Neural cell (in vitro differentiated cells): ENCODE data around the gene CHL1.

Experiments used
- EP300 ChIP-seq: fragments of 450-650 bp; conservative IDR thresholded peaks from 2 replicates; pipeline ENCODE4 v1.6.1; 2014; ENCODE audit warnings: antibody characterized with exemption, mild to moderate bottlenecking, moderate library complexity; ENCODE audit not compliant: poor library complexity, severe bottlenecking
- MXI1 ChIP-seq: fragments of 450-650 bp; conservative IDR thresholded peaks from 2 replicates; pipeline ENCODE4 v1.6.1; 2014; ENCODE audit warnings: antibody characterized with exemption, mild to moderate bottlenecking; ENCODE audit not compliant: poor library complexity, severe bottlenecking
- POLR2AphosphoS5 ChIP-seq: IDR thresholded peaks from 2 replicates; pipeline ENCODE4 v1.6.1; 2012
- RAD21 ChIP-seq: fragments of 450-650 bp; conservative IDR thresholded peaks from 2 replicates; pipeline ENCODE4 v1.6.1; 2014; ENCODE audit warnings: antibody characterized with exemption, mild to moderate bottlenecking, moderate library complexity
- TF ChIP-seq, protein P1 (sequence below): fragments of 450-650 bp; IDR thresholded peaks from 2 replicates; pipeline ENCODE4 v1.5.1; 2014; ENCODE audit warnings: antibody characterized with exemption, mild to moderate bottlenecking, moderate library complexity; ENCODE audit not compliant: poor library complexity, severe bottlenecking
- TF ChIP-seq, protein P2 (sequence below): IDR thresholded peaks from 2 replicates; pipeline ENCODE4 v1.6.1; 2012; ENCODE audit warnings: borderline replicate concordance

DNA sequence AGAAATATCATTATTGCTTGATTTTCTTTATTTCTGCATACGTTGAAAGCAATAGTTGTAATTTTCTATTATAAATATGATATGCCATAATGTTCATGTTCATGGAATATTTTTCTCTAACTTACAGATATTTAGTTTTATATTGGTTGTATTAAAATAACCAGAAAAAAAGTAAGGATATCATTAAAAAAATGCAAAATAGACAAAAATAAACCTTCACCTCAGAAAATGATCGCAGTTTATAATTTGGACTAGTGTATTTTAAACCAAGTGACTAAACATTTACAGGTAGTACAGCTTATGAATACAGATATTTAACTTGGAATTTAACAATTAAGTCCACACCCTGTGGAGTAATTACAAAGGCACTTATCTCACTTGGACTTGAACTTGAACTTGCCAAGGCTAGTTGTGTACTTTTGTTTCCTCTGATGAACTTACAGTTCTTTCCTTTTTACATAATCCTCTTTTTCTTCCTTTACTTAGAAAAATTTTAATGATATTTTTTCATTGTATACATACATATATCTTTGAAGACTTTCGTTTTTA lies 156.7 kb downstream of the CHL1 start:
- no peak for TF ChIP-seq EP300
- TF ChIP-seq, protein P1, sequence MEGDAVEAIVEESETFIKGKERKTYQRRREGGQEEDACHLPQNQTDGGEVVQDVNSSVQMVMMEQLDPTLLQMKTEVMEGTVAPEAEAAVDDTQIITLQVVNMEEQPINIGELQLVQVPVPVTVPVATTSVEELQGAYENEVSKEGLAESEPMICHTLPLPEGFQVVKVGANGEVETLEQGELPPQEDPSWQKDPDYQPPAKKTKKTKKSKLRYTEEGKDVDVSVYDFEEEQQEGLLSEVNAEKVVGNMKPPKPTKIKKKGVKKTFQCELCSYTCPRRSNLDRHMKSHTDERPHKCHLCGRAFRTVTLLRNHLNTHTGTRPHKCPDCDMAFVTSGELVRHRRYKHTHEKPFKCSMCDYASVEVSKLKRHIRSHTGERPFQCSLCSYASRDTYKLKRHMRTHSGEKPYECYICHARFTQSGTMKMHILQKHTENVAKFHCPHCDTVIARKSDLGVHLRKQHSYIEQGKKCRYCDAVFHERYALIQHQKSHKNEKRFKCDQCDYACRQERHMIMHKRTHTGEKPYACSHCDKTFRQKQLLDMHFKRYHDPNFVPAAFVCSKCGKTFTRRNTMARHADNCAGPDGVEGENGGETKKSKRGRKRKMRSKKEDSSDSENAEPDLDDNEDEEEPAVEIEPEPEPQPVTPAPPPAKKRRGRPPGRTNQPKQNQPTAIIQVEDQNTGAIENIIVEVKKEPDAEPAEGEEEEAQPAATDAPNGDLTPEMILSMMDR: no peak
- TF ChIP-seq, protein P2, sequence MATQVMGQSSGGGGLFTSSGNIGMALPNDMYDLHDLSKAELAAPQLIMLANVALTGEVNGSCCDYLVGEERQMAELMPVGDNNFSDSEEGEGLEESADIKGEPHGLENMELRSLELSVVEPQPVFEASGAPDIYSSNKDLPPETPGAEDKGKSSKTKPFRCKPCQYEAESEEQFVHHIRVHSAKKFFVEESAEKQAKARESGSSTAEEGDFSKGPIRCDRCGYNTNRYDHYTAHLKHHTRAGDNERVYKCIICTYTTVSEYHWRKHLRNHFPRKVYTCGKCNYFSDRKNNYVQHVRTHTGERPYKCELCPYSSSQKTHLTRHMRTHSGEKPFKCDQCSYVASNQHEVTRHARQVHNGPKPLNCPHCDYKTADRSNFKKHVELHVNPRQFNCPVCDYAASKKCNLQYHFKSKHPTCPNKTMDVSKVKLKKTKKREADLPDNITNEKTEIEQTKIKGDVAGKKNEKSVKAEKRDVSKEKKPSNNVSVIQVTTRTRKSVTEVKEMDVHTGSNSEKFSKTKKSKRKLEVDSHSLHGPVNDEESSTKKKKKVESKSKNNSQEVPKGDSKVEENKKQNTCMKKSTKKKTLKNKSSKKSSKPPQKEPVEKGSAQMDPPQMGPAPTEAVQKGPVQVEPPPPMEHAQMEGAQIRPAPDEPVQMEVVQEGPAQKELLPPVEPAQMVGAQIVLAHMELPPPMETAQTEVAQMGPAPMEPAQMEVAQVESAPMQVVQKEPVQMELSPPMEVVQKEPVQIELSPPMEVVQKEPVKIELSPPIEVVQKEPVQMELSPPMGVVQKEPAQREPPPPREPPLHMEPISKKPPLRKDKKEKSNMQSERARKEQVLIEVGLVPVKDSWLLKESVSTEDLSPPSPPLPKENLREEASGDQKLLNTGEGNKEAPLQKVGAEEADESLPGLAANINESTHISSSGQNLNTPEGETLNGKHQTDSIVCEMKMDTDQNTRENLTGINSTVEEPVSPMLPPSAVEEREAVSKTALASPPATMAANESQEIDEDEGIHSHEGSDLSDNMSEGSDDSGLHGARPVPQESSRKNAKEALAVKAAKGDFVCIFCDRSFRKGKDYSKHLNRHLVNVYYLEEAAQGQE: no peak
- TF ChIP-seq RAD21: no peak
- no peak for TF ChIP-seq MXI1
- TF ChIP-seq POLR2AphosphoS5: no peak
